ENCODE data around the gene ITPR3. TPM values are rescaled to one million over a fixed set of nuclear protein-coding genes. Genes with fewer than 3 reads are reported as not detected.

ITPR3 gene
- total and polyA plus RNA-seq, 2 of the 13 experiments (the other 11 are each of a cell fraction or from before 2014, with no cell fraction given) = 3.8 to 21.4 TPM

DNA sequence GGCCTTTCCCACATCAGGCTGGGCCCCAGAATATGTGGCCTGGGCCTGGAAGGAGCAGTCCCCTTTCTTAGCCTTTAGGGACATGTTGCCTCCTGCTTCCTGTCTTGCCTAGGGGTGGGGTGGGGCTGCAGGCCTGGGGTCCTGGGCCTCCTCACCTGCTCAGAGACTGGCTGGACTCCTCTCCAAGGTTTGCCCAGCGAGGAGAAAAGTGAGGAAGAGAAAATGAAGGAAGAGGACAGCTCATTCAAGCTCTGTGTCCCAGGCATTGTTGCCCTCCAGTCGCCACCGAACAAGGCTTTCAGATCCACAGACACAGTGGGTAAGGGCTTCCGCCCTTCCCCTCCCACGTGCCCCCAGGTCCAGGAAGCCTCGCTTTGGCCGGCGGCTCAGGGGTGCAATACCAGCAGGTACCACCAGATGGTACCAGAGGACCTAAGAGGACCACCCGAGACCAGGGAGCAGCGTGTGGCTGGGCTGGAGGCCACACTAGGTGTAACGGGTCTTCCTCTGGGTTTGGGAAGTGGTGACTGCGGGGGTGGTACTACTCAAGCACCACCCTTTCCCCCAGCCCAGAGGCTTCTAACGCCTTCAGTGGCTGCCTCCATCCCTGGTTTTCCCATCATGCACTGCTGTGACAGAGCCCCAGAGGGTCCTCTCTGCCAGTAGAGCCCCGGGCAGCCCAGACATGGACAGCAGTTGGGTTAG lies 35.6 kb upstream of the ITPR3 start (continued):
- TF ChIP-seq RFXANK (CRISPR knock-in tag; IDR thresholded peaks at IDR 0.05) (0 out of 2 replicates have a peak, but pooled peaks have one; percentile 72), SP5 (CRISPR knock-in tag; IDR thresholded peaks at IDR 0.05; ENCODE audit: borderline replicate concordance, low read depth) (peak; percentile 41; the same call in 1 of the 2 replicates)

DNA sequence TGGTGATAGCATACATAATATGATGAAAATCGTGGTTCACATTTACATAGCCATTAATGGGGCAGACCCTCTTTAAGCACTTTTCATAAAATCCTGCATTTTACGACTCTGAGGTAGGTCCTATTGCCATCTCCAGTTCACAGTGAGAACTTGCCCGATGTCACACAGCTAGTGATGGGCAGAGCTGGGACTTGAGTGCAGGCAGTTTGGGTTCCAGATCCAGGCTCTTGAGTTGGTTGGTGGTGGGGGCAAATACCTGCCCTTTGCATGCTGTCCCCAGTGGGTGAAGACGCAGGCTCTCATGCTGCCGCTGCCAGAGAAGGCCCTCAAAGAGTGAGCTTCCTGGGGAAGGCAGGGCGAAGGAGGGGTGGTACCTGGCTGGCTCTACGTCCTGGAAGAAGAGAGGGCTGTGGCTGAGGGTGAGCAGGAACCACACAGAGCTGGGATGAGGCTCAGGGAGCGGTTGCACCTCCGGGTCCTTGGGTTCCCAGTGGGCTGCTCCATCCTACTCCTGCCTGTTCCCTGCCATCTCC lies 34.9 kb upstream of the ITPR3 start:
- no peaks in the 10 kb centered on the region for H3K36me3 ChIP-seq (replicated peaks in 1 of 2; ENCODE audit: control insufficient read depth in 1 of 2, insufficient read depth in 2 of 2, low read length in 2 of 2)
- H3K4me3 ChIP-seq (replicated peaks in 1 of 3; ENCODE audit: insufficient read depth in 1 of 3, low read depth in 2 of 3, low read length in 3 of 3) = no peak overlapping the region
- no peaks in the 10 kb centered on the region for H3K9me3 ChIP-seq (ENCODE audit: low read length)
- 33% methylated on average over 9 of the region's 9 CpGs for WGBS (ENCODE audit: low lambda C conversion rate)
- TF ChIP-seq IKZF1 (IDR thresholded peaks at IDR 0.05) (no peak), ZSCAN21 (CRISPR knock-in tag; IDR thresholded peaks at IDR 0.05; ENCODE audit: borderline replicate concordance) (0 out of 2 replicates have a peak, but pooled peaks have one; percentile 65), FOXA3 (CRISPR knock-in tag; IDR thresholded peaks at IDR 0.05) (no peak), PITX1 (CRISPR knock-in tag; IDR thresholded peaks at IDR 0.05) (no peak), ZIK1 (CRISPR knock-in tag; IDR thresholded peaks at IDR 0.05; ENCODE audit: borderline replicate concordance, low read depth) (no peak), WIZ (CRISPR knock-in tag; IDR thresholded peaks at IDR 0.05) (no peak), KDM1A (CRISPR knock-in tag; IDR thresholded peaks at IDR 0.05) (no peak), EEA1 (CRISPR knock-in tag; IDR thresholded peaks at IDR 0.05; ENCODE audit: borderline replicate concordance) (0 out of 2 replicates have a peak, but pooled peaks have one; percentile 34), ZNF20 (CRISPR knock-in tag; IDR thresholded peaks at IDR 0.05) (no peak), ZSCAN25 (CRISPR knock-in tag; IDR thresholded peaks at IDR 0.05) (no peak), EED (CRISPR knock-in tag; IDR thresholded peaks at IDR 0.05) (0 out of 2 replicates have a peak, but pooled peaks have one; percentile 17)
- TF ChIP-seq, protein P1, sequence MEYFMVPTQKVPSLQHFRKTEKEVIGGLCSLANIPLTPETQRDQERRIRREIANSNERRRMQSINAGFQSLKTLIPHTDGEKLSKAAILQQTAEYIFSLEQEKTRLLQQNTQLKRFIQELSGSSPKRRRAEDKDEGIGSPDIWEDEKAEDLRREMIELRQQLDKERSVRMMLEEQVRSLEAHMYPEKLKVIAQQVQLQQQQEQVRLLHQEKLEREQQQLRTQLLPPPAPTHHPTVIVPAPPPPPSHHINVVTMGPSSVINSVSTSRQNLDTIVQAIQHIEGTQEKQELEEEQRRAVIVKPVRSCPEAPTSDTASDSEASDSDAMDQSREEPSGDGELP (IDR thresholded peaks at IDR 0.05; ENCODE audit: borderline replicate concordance, low read depth) = no peak
- TF ChIP-seq, protein P2, sequence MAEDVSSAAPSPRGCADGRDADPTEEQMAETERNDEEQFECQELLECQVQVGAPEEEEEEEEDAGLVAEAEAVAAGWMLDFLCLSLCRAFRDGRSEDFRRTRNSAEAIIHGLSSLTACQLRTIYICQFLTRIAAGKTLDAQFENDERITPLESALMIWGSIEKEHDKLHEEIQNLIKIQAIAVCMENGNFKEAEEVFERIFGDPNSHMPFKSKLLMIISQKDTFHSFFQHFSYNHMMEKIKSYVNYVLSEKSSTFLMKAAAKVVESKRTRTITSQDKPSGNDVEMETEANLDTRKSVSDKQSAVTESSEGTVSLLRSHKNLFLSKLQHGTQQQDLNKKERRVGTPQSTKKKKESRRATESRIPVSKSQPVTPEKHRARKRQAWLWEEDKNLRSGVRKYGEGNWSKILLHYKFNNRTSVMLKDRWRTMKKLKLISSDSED (CRISPR knock-in tag; IDR thresholded peaks at IDR 0.05) = no peak
- H3K27me3 ChIP-seq (ENCODE audit: control insufficient read depth in 1 of 2, insufficient read depth in 2 of 2, low read length in 2 of 2) = 0 out of 5 replicates have a peak, but pooled peaks cover 0 to 3% of the 10 kb centered on the region in 2 experiments
- no peak overlapping the region for H3K27ac ChIP-seq (ENCODE audit: extremely low read length, insufficient read depth, low read length)
- ATAC-seq = no peak
- H3K79me2 ChIP-seq (ENCODE audit: insufficient read depth, low read length) = no peaks in the 10 kb centered on the region
- DNase-seq (ENCODE audit: low spot score) = no peak
- no peaks in the 10 kb centered on the region for H4K20me1 ChIP-seq (ENCODE audit: insufficient read depth, low read length)
- no TSS peak for BruUV-seq (replicated peaks)
- no peak for FAIRE-seq
- POLR2A ChIA-PET = interaction anchor here (1.8 kb wide), 1 partner anchor 125 kb away, joined by 9 read pairs; the partner anchor contains the start of gene UQCC2
- CTCF ChIA-PET (ENCODE audit: low intra/inter-chr PET ratio, low total read pairs) = interaction anchor here (1.1 to 3.1 kb wide), 6 partner anchors 47 to 185 kb away, joined by 3 to 34 read pairs (median 12); no protein-coding TSS in a partner anchor
- H3K4me2 ChIP-seq (ENCODE audit: low read depth, low read length) = peak overlapping the region; percentile 63
- intact Hi-C loops (cut with micrococcal nuclease; ENCODE audit: unreplicated experiment) = loop anchor here (1.0 kb wide), 1 partner anchor 176 kb away; no protein-coding TSS in a partner anchor
- no peak overlapping the region for H3K9ac ChIP-seq (ENCODE audit: insufficient read depth, low read depth, low read length)
- in situ Hi-C loops (cut with HindIII; ENCODE audit: extremely low pct_ligation_motif_present, low pct_unique_long_range_greater_than_20kb) = loop anchor here (5.0 kb wide), 3 partner anchors 36 to 116 kb away; partner anchors contain the start of gene ITPR3
- H3K4me1 ChIP-seq (ENCODE audit: insufficient read depth, low read length) = peaks cover 53% of the 10 kb centered on the region
- no peak overlapping the region for H2AFZ ChIP-seq (ENCODE audit: low read length)

Measured in HepG2 (cell line).